DND-41 (cell line): Measurements from ENCODE around the gene SLC7A9.

ENCODE experiments used
- ATAC-seq: fragments of 200-7000 bp; cut with Tn5 transposase; 3 replicates; pipeline ENCODE4 v1.9.1; 2021; ENCODE audit warnings: low read depth; ENCODE audit not compliant: insufficient read depth
- DNase-seq: peaks from one replicate; pipeline ENCODE4 v3.0.0-alpha.2; 2020
- H2AFZ ChIP-seq: 2 replicates; pipeline ENCODE4 v1.6.0; 2012; ENCODE audit warnings: low read depth, low read length
- H3K27ac ChIP-seq: 2 replicates; pipeline ENCODE4 v1.5.1; 2012; ENCODE audit warnings: low read length, inconsistent platforms
- H3K27me3 ChIP-seq: fragments of 200-600 bp; sonication (generic); 2 replicates; pipeline ENCODE4 v1.6.0; 2012; ENCODE audit warnings: low read length, mild to moderate bottlenecking, inconsistent platforms; ENCODE audit not compliant: insufficient read depth, poor library complexity
- H3K36me3 ChIP-seq: 2 replicates; pipeline ENCODE4 v1.5.1; 2012; ENCODE audit warnings: low read length, inconsistent platforms; ENCODE audit not compliant: insufficient read depth
- H3K4me1 ChIP-seq: 2 replicates; pipeline ENCODE4 v1.5.1; 2012; ENCODE audit warnings: mild to moderate bottlenecking, low read length; ENCODE audit not compliant: insufficient read depth
- H3K4me2 ChIP-seq: 2 replicates; pipeline ENCODE4 v1.6.0; 2012; ENCODE audit warnings: mild to moderate bottlenecking, moderate library complexity, low read length, inconsistent platforms; ENCODE audit not compliant: insufficient read depth
- H3K4me3 ChIP-seq, 2 experiments: fragments of 200-600 bp in 1 of 2; shearing (Covaris generic) in 1 of 2; 2 replicates each; pipeline ENCODE4 v1.5.1; 2012 to 2016; ENCODE audit warnings: inconsistent platforms in 2 of 2, low read length in 2 of 2, mild to moderate bottlenecking in 2 of 2, low read depth in 1 of 2, moderate library complexity in 1 of 2
- H3K79me2 ChIP-seq: 2 replicates; pipeline ENCODE4 v1.6.0; 2012; ENCODE audit warnings: low read length, inconsistent platforms; ENCODE audit not compliant: insufficient read depth
- H3K9ac ChIP-seq: 2 replicates; pipeline ENCODE4 v1.6.0; 2012; ENCODE audit warnings: low read depth, mild to moderate bottlenecking, inconsistent platforms, low read length, moderate library complexity
- H3K9me3 ChIP-seq: 2 replicates; pipeline ENCODE4 v1.5.1; 2012; ENCODE audit warnings: low read length, moderate library complexity, mild to moderate bottlenecking, inconsistent platforms; ENCODE audit not compliant: insufficient read depth, severe bottlenecking
- H4K20me1 ChIP-seq: 2 replicates; pipeline ENCODE4 v1.6.0; 2012; ENCODE audit warnings: low read length; ENCODE audit not compliant: insufficient read depth
- EZH2 ChIP-seq: IDR thresholded peaks from 3 replicates; pipeline ENCODE4 v1.6.1; 2012; ENCODE audit warnings: borderline replicate concordance, low read depth, mild to moderate bottlenecking, moderate library complexity, low read length, inconsistent platforms; ENCODE audit not compliant: severe bottlenecking
- TF ChIP-seq, protein P1 (sequence below): IDR thresholded peaks from 2 replicates; pipeline ENCODE4 v1.5.1; 2012; ENCODE audit warnings: borderline replicate concordance, low read length, moderate library complexity, mild to moderate bottlenecking; ENCODE audit not compliant: poor library complexity, severe bottlenecking; ENCODE audit errors: extremely low read depth

Gene SLC7A9

DNA sequence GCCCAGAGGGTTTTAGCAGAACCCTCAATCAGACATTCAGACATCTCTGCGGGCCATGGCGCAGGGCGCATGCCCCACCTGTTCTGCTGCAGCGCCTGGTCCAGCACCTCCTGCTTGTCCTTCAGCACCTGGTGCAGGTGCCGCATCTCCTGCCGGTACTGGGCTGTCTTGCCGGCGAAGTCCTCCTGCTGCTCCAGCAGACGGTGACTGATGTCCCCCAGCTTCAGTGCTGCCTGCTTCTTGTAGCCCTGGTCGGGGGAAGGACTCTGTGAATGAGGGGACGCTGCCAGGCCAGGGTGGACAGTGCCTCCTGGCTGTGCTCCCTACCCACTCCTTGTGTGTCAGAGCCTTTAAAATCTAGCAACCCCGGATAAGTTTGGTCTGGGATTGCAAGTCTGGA lies 12.2 kb upstream of the SLC7A9 start:
- ATAC-seq: no peak
- peaks cover 9% of the 10 kb centered on the region for H3K36me3 ChIP-seq
- no peaks in the 10 kb centered on the region for H3K79me2 ChIP-seq
- no peak overlapping the region for H3K9ac ChIP-seq
- no peak overlapping the region for H3K4me3 ChIP-seq
- H3K27me3 ChIP-seq: no peaks in the 10 kb centered on the region
- no peaks in the 10 kb centered on the region for H3K9me3 ChIP-seq
- no peak for TF ChIP-seq EZH2
- TF ChIP-seq, protein P1, sequence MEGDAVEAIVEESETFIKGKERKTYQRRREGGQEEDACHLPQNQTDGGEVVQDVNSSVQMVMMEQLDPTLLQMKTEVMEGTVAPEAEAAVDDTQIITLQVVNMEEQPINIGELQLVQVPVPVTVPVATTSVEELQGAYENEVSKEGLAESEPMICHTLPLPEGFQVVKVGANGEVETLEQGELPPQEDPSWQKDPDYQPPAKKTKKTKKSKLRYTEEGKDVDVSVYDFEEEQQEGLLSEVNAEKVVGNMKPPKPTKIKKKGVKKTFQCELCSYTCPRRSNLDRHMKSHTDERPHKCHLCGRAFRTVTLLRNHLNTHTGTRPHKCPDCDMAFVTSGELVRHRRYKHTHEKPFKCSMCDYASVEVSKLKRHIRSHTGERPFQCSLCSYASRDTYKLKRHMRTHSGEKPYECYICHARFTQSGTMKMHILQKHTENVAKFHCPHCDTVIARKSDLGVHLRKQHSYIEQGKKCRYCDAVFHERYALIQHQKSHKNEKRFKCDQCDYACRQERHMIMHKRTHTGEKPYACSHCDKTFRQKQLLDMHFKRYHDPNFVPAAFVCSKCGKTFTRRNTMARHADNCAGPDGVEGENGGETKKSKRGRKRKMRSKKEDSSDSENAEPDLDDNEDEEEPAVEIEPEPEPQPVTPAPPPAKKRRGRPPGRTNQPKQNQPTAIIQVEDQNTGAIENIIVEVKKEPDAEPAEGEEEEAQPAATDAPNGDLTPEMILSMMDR: no peak
- H3K27ac ChIP-seq: no peak overlapping the region
- H2AFZ ChIP-seq: no peak overlapping the region
- H4K20me1 ChIP-seq: no peaks in the 10 kb centered on the region
- H3K4me1 ChIP-seq: no peaks in the 10 kb centered on the region
- no peak overlapping the region for H3K4me2 ChIP-seq
- no peak for DNase-seq

DNA sequence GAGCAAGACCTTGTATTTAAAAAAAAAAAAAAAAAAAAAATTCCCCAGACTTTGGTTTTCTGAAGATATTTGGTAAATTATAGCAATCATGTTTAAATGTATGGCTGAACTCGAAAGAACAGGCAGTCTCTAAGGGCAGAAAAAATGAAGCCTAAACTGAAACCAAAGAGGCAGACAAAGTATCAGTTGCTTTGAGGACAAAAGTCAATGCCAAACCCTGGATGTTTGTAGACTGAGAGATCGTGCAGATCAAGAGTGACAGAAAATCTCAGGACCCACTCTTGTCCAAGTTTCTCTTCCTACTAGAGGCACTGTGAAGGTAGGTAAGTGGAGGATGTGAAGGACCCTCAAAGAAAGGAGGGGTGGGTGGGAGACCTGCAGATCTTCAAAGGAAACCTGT lies 11.1 kb upstream of the SLC7A9 start:
- no peak overlapping the region for H2AFZ ChIP-seq
- H3K36me3 ChIP-seq: peaks cover 9% of the 10 kb centered on the region
- H3K4me1 ChIP-seq: no peaks in the 10 kb centered on the region
- no peaks in the 10 kb centered on the region for H4K20me1 ChIP-seq
- ATAC-seq: no peak
- no peaks in the 10 kb centered on the region for H3K79me2 ChIP-seq
- no peak overlapping the region for H3K27ac ChIP-seq
- no peak overlapping the region for H3K9ac ChIP-seq
- no peak overlapping the region for H3K4me3 ChIP-seq
- H3K9me3 ChIP-seq: no peaks in the 10 kb centered on the region
- H3K4me2 ChIP-seq: no peak overlapping the region
- DNase-seq: no peak
- no peaks in the 10 kb centered on the region for H3K27me3 ChIP-seq
- TF ChIP-seq, protein P1: no peak
- TF ChIP-seq EZH2: no peak

DNA sequence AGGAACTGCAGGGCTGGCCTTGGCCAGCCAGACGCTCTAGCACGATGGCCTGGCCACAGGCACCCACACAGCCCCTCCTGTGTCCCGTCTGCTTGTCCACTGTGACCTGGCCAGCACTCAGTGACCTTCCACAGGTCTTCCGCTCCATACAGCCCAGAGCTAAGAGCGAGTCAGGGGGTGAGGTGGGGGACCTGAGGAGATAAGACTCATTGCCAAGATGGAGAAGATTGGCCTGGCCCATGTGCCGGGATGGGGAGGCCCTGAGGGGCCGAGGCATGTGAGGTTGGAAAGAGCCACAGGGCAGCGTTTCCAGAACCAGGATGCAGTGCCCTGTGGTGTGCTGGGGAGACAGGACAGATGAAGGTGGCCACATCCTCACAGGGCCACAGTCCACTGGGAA lies 10.2 kb upstream of the SLC7A9 start:
- H3K4me3 ChIP-seq: no peak overlapping the region
- no peak overlapping the region for H3K27ac ChIP-seq
- H3K79me2 ChIP-seq: no peaks in the 10 kb centered on the region
- H2AFZ ChIP-seq: no peak overlapping the region
- DNase-seq: no peak
- H3K4me2 ChIP-seq: no peak overlapping the region
- no peaks in the 10 kb centered on the region for H4K20me1 ChIP-seq
- H3K9ac ChIP-seq: no peak overlapping the region
- H3K9me3 ChIP-seq: no peaks in the 10 kb centered on the region
- TF ChIP-seq, protein P1: no peak
- TF ChIP-seq EZH2: no peak
- ATAC-seq: no peak
- no peaks in the 10 kb centered on the region for H3K4me1 ChIP-seq
- peaks cover 9% of the 10 kb centered on the region for H3K36me3 ChIP-seq
- no peaks in the 10 kb centered on the region for H3K27me3 ChIP-seq

DNA sequence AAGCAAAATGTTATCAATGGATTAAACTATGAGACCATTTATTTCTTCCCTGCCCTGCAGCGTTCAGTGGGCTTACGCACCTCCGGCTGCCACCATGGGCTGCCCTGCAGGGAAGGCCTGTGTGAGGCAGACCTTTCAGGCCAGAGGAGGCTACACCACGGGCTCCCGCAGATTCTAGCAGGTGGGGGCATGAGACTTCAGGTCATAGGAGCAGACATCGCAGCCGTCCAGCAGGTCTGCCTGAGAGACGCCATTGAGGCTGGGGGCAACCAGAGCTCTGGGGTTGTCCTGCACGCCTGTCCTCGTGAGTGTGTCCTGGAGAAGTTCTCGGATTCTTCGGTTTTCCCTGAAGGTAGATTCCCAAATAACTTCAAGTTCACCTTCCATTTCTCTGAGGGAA lies 9.4 kb upstream of the SLC7A9 start:
- Histone ChIP-seq H3K36me3 (peaks cover 9% of the 10 kb centered on the region), H3K27me3 (no peaks in the 10 kb centered on the region), H3K9ac (no peak overlapping the region), H4K20me1 (no peaks in the 10 kb centered on the region), H3K4me2 (no peak overlapping the region), H3K4me1 (no peaks in the 10 kb centered on the region), H3K9me3 (no peaks in the 10 kb centered on the region), H3K27ac (no peak overlapping the region), H3K79me2 (no peaks in the 10 kb centered on the region), H2AFZ (no peak overlapping the region), H3K4me3 (no peak overlapping the region)
- TF ChIP-seq EZH2: no peak
- TF ChIP-seq, protein P1: no peak
- ATAC-seq (no peak), DNase-seq (no peak)
